Activated B cell treated with CpG ODN at 0.5 μM for 24 hours (primary cell): Measurements from ENCODE around the gene CDCP2. TPM values are rescaled to one million over a fixed set of nuclear protein-coding genes. Genes with fewer than 3 reads are reported as not detected.

ENCODE experiments used
- ATAC-seq: fragments of 200-7000 bp; cut with Tn5 transposase; one replicate; pipeline ENCODE4 v1.10.0; 2021; ENCODE audit warnings: low read depth, mild to moderate bottlenecking, moderate library complexity
- CTCF ChIA-PET: fragments of 350-600 bp; sonication (Branson Sonifier 250); formaldehyde crosslinking; loops from one replicate; lab custom pipeline; 2021; ENCODE audit warnings: antibody characterized with exemption; lab: Charles Lee
- POLR2A ChIA-PET: fragments of 350-600 bp; sonication (Branson Sonifier 250); formaldehyde crosslinking; loops from one replicate; lab custom pipeline; 2021; ENCODE audit warnings: antibody characterized with exemption; lab: Charles Lee
- DNase-seq: peaks from one replicate; pipeline ENCODE4 v3.0.0; 2022
- H3K27ac Mint-ChIP-seq: one replicate; pipeline ENCODE4 v1.8.0; 2020; ENCODE audit warnings: mixed read lengths
- H3K27me3 Mint-ChIP-seq: one replicate; pipeline ENCODE4 v1.8.0; 2021; ENCODE audit warnings: mixed read lengths
- H3K36me3 Mint-ChIP-seq: one replicate; pipeline ENCODE4 v1.8.0; 2021; ENCODE audit warnings: low read depth, mixed read lengths
- H3K4me1 Mint-ChIP-seq: one replicate; pipeline ENCODE4 v1.8.0; 2021; ENCODE audit warnings: mixed read lengths
- H3K4me3 Mint-ChIP-seq: one replicate; pipeline ENCODE4 v1.8.0; 2020; ENCODE audit warnings: mild to moderate bottlenecking, mixed read lengths
- H3K9me3 Mint-ChIP-seq: one replicate; pipeline ENCODE4 v1.8.0; 2020; ENCODE audit warnings: mixed read lengths
- CTCF ChIP-seq: fragments of 200-600 bp; IDR thresholded peaks from one replicate; pipeline ENCODE4 v1.8.0; 2022; ENCODE audit warnings: antibody characterized with exemption, mild to moderate bottlenecking
- intact Hi-C: fragments of 100-400 bp; cut with micrococcal nuclease; formaldehyde crosslinking; loops from one replicate; pipeline ENCODE4 v1.15.1; 2024
- total RNA-seq: library from RNA; stranded (reverse); gene quantifications from 2 replicates; pipeline ENCODE4 v1.2.3, GENCODE V29; 2022

The CDCP2 gene
- total RNA-seq, 1 donor from 2014 or later, result not detected

DNA sequence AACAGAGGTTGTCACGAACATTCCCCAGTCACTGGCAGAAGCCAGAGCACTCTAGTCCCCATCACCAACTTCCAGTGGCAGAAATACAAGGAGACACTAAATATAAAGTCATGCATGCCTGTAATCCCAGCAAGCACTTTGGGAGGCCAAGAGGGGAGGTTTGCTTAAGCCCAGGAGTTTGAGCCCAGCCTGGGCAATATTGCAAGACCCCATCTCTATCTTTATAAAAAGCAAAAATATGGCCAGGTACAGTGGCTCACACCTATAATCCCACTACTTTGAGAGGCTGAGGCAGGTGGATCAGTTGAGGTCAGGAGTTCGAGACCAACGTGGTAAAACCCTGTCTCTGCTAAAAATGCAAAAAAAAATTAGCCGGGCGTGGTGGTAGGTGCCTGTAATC lies 40.7 kb upstream of the CDCP2 start:
- ChIA-PET POLR2A (no interaction called here), CTCF (no interaction called here)
- Mint-ChIP-seq H3K4me3 (no peak overlapping the region), H3K27me3 (no peaks in the 10 kb centered on the region), H3K36me3 (peaks cover 44% of the 10 kb centered on the region), H3K4me1 (no peaks in the 10 kb centered on the region), H3K9me3 (no peaks in the 10 kb centered on the region), H3K27ac (no peak overlapping the region)
- DNase-seq, result no peak
- ATAC-seq, result no peak
- no peak for TF ChIP-seq CTCF
- intact Hi-C loops, result no loop called here

DNA sequence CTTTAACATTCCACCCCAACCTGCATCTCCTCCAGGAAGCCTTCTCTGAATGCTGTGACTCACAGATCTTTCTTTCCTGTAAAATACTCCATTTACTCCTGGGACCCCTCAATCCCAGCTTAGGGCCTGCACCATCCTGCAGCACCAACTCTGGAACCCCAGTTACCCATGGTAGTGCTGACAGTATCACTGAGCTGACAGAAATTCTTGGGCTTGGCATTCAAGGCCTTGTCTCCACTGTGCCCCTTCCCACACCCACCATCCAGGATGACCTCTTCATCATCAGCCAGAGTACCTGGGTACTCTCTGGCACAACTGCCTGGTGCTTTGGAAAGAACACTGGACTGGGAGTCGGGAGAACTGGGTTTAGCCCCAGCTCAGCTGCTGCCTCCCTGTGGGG lies 38.7 kb upstream of the CDCP2 start:
- no peak overlapping the region for H3K4me3 Mint-ChIP-seq
- ChIA-PET CTCF (no interaction called here), POLR2A (no interaction called here)
- DNase-seq (no peak), ATAC-seq (no peak)
- H3K36me3 Mint-ChIP-seq, result peaks cover 56% of the 10 kb centered on the region
- H3K4me1 Mint-ChIP-seq, result no peaks in the 10 kb centered on the region
- TF ChIP-seq CTCF, result no peak
- intact Hi-C loops, result no loop called here
- H3K27ac Mint-ChIP-seq, result no peak overlapping the region
- no peaks in the 10 kb centered on the region for H3K27me3 Mint-ChIP-seq
- H3K9me3 Mint-ChIP-seq, result no peaks in the 10 kb centered on the region

GRCh38 chr1:54190526-54190925 lies 37.7 kb upstream of the CDCP2 start:
- intact Hi-C loops, result no loop called here
- no peaks in the 10 kb centered on the region for H3K27me3 Mint-ChIP-seq
- ATAC-seq, result no peak
- no peaks in the 10 kb centered on the region for H3K4me1 Mint-ChIP-seq
- H3K27ac Mint-ChIP-seq, result no peak overlapping the region
- TF ChIP-seq CTCF, result no peak
- POLR2A ChIA-PET, result interaction anchor here (1.8 kb wide), 1 partner anchor 9 kb away, joined by 5 read pairs; the partner anchor contains the start of genes CYB5RL and MRPL37
- peaks cover 63% of the 10 kb centered on the region for H3K36me3 Mint-ChIP-seq
- no peak overlapping the region for H3K4me3 Mint-ChIP-seq
- DNase-seq, result no peak
- H3K9me3 Mint-ChIP-seq, result no peaks in the 10 kb centered on the region
- CTCF ChIA-PET, result no interaction called here

- no peak for ATAC-seq
- no peaks in the 10 kb centered on the region for H3K9me3 Mint-ChIP-seq
- peaks cover 67% of the 10 kb centered on the region for H3K36me3 Mint-ChIP-seq
- H3K4me1 Mint-ChIP-seq, result no peaks in the 10 kb centered on the region
- intact Hi-C loops, result no loop called here
- H3K27me3 Mint-ChIP-seq, result no peaks in the 10 kb centered on the region
- POLR2A ChIA-PET, result no interaction called here
- H3K27ac Mint-ChIP-seq, result no peak overlapping the region
- H3K4me3 Mint-ChIP-seq, result no peak overlapping the region
- CTCF ChIA-PET, result no interaction called here
- DNase-seq, result no peak
- no peak for TF ChIP-seq CTCF
Observed at GRCh38 chr1:54188291-54188690, 35.5 kb upstream of the CDCP2 start.

- H3K27me3 Mint-ChIP-seq, result no peaks in the 10 kb centered on the region
- no peak overlapping the region for H3K27ac Mint-ChIP-seq
- H3K9me3 Mint-ChIP-seq, result no peaks in the 10 kb centered on the region
- no peak for TF ChIP-seq CTCF
- ChIA-PET CTCF (no interaction called here), POLR2A (no interaction called here)
- peaks cover 62% of the 10 kb centered on the region for H3K36me3 Mint-ChIP-seq
- DNase-seq, result no peak
- H3K4me3 Mint-ChIP-seq, result no peak overlapping the region
- ATAC-seq, result no peak
- intact Hi-C loops, result no loop called here
- no peaks in the 10 kb centered on the region for H3K4me1 Mint-ChIP-seq
Observed at GRCh38 chr1:54186056-54186455, 33.3 kb upstream of the CDCP2 start.
